Cardiac muscle cell (in vitro differentiated cells and primary cell): ENCODE measurements around the gene BPHL. TPM values are rescaled to one million over a fixed set of nuclear protein-coding genes. Genes with fewer than 3 reads are reported as not detected.

Source experiments
- DNase-seq, 2 donors: peaks; one replicate each; pipeline versions ENCODE4 v3.0.0 to v3.0.0-alpha.2; 2010 to 2017; ENCODE audit warnings: low read depth in 1 of 2, low spot score in 1 of 2
- H3K27ac ChIP-seq: fragments of 200-600 bp; sonication (generic); 2 replicates; pipeline ENCODE4 v1.5.1; 2016
- H3K27me3 ChIP-seq: fragments of 200-600 bp; sonication (generic); 2 replicates; pipeline ENCODE4 v1.6.0; 2016; ENCODE audit warnings: control low read depth
- H3K36me3 ChIP-seq: fragments of 200-600 bp; sonication (generic); 2 replicates; pipeline ENCODE4 v1.5.1; 2016; ENCODE audit warnings: control low read depth
- H3K4me1 ChIP-seq: fragments of 200-600 bp; sonication (generic); 2 replicates; pipeline ENCODE4 v1.8.1; 2017; ENCODE audit warnings: low read depth, mild to moderate bottlenecking, mixed run types
- H3K4me3 ChIP-seq: fragments of 200-600 bp; sonication (generic); 2 replicates; pipeline ENCODE4 v1.5.1; 2016; ENCODE audit warnings: mild to moderate bottlenecking
- H3K9me3 ChIP-seq: fragments of 200-600 bp; sonication (generic); 2 replicates; pipeline ENCODE4 v1.5.1; 2017; ENCODE audit warnings: low read depth, mild to moderate bottlenecking, control low read depth
- CTCF ChIP-seq: IDR thresholded peaks from 2 replicates; pipeline ENCODE4 v1.5.1; 2012; ENCODE audit warnings: low read depth, mild to moderate bottlenecking, low read length
- polyA plus RNA-seq: library from polyadenylated mRNA; unstranded; fragments of >200 nt; fragmentation: Nextera tagmentation; extraction: Ambion mirVana; gene quantifications from 2 replicates; pipeline ENCODE4 v1.2.1, GENCODE V29; 2016
- total RNA-seq: library from RNA; depleted of rRNA; stranded (reverse); fragments of >200 nt; gene quantifications from 2 replicates; pipeline ENCODE4 v1.2.3, GENCODE V29; 2016

The BPHL gene
- total and polyA plus RNA-seq, 2 experiments from 2014 or later: 27.2 to 72.2 TPM

DNA sequence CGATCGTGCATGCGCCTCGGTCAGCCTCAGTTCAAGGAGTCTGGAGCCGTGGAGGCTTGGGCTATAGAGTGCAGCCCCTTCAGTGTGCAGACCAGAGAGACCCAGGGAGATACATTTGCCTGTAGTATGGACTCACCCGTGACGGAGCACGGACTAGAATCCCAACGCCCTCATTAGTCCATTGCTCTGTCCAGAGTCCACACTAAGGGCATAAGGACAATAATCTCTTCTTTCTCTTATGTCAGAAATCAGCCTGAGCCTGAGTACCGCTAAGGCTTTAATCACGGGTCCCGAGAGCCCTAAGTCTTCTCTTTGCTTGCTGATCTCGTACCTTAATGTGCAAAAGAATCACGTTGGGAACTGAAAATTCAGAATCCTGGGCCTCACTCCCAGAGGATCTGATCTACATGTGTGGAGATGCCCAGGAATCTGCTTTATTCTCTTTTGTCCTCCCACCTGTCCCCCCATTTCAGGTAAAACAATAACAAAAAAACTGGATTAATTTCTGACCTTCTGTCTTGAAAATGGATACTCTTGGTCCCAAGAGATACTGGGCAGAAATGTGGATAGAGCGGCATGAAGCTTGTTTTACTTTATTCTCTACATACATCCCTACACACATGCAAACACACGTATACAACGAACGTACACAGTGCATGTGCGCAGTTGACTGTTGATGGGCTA lies 671 bp downstream of the BPHL start:
- no peaks in the 10 kb centered on the region for H3K4me1 ChIP-seq
- DNase-seq: peak in 1 of 2 donors; percentile 42
- H3K27ac ChIP-seq: peak overlapping the region; percentile 73
- no peaks in the 10 kb centered on the region for H3K36me3 ChIP-seq
- H3K4me3 ChIP-seq: peak overlapping the region; percentile 64
- H3K27me3 ChIP-seq: no peaks in the 10 kb centered on the region
- TF ChIP-seq CTCF: no peak
- H3K9me3 ChIP-seq: no peaks in the 10 kb centered on the region

DNA sequence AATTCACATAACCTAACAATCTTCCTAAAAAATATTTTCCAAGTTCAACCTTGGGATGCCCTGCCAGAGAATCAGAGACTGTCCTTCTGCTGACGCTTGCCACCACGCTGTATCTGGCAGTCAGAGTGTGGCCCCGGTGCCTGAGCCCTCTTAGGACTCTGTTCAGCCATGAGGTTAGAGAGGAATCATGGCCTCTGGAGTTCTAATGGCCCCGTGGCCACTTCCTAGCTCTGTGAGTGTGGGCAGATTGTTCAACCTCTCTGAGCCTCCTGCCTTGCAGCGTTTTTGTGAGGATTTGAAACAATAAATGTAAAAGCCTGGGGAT lies 2.2 kb downstream of the BPHL start:
- Histone ChIP-seq H3K4me3 (no peak overlapping the region), H3K4me1 (no peaks in the 10 kb centered on the region), H3K36me3 (no peaks in the 10 kb centered on the region), H3K9me3 (no peaks in the 10 kb centered on the region), H3K27ac (no peak overlapping the region), H3K27me3 (no peaks in the 10 kb centered on the region)
- DNase-seq: no peak
- no peak for TF ChIP-seq CTCF

GRCh38 chr6:3122823-3123182 lies 4.3 kb downstream of the BPHL start:
- no peaks in the 10 kb centered on the region for H3K4me1 ChIP-seq
- TF ChIP-seq CTCF: no peak
- no peaks in the 10 kb centered on the region for H3K9me3 ChIP-seq
- no peak for DNase-seq
- peaks cover 4% of the 10 kb centered on the region for H3K36me3 ChIP-seq
- H3K27me3 ChIP-seq: no peaks in the 10 kb centered on the region
- no peak overlapping the region for H3K4me3 ChIP-seq
- H3K27ac ChIP-seq: no peak overlapping the region

DNA sequence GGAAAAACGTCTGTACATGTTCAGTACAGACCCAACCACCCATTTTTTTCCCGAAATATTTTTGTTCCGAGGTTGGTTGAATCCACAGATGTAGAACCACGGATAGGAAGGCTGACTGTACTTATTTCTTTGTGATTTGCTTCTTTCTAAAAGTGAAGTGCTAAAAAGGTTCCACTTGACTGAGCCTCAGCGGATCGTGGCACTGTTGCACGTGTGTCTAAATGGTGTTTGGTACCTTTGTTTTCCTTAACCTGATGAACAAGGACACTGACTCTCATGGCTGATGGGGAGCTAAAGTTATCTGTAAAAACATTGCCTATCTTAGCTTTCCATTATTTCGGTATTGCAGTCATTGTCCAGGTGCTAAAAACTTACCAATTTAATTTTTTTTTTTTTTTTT lies 6.2 kb downstream of the BPHL start:
- no peaks in the 10 kb centered on the region for H3K4me1 ChIP-seq
- no peaks in the 10 kb centered on the region for H3K27me3 ChIP-seq
- no peak overlapping the region for H3K4me3 ChIP-seq
- peaks cover 21% of the 10 kb centered on the region for H3K36me3 ChIP-seq
- no peaks in the 10 kb centered on the region for H3K9me3 ChIP-seq
- DNase-seq: no peak
- no peak for TF ChIP-seq CTCF
- no peak overlapping the region for H3K27ac ChIP-seq

GRCh38 chr6:3125815-3126214 lies 7.3 kb downstream of the BPHL start:
- H3K4me1 ChIP-seq: no peaks in the 10 kb centered on the region
- H3K27ac ChIP-seq: no peak overlapping the region
- TF ChIP-seq CTCF: no peak
- no peaks in the 10 kb centered on the region for H3K27me3 ChIP-seq
- H3K4me3 ChIP-seq: no peak overlapping the region
- H3K9me3 ChIP-seq: no peaks in the 10 kb centered on the region
- DNase-seq: no peak
- peaks cover 21% of the 10 kb centered on the region for H3K36me3 ChIP-seq
